HG02763 (cell line): ENCODE data around the gene DIP2A.

Experiments used
- ATAC-seq: cut with Tn5 transposase; IDR thresholded peaks from one replicate; pipeline ENCODE4 v1.9.1; 2021; ENCODE audit warnings: mild to moderate bottlenecking, moderate library complexity; ENCODE audit not compliant: unreplicated experiment

The DIP2A gene

DNA sequence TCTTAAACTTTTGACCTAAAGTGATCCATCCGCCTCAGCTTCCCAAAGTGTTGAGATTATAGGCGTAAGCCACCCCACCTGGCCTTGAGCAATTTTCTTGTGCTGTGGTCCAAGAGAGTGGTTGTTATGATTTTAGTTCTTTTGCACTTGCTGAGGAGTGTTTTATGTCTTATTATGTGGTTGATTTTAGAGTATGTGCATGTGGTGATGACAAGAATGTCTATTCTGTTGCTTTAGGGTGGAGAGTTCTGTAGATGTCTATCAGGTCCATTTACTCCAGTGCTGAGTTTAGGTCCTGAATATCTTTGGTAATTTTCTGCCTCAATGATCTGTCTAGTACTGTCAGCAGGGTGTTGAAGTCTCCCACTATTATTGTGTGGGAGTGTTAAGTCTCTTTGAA, 157.4 kb downstream of the DIP2A start:
- no peak for ATAC-seq

DNA sequence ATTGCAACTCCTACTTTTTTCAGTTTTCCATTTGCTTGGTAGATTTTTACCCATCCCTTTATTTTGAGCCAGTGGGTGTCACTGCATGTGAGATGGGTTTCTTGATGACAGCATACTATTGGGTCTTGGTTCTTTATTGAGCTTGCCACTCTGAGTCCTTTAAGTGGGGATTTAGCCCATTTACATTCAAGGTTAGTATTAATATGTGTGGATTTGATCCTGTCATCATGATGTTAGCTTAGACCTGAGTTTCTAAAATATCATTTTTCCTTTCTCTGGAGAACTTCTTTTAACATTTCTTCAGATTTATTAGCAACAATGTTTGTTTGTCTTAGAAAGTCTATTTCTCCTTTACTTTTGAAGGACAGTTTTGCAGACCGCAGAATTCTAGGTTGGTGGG, 158.0 kb downstream of the DIP2A start:
- ATAC-seq, result no peak

DNA sequence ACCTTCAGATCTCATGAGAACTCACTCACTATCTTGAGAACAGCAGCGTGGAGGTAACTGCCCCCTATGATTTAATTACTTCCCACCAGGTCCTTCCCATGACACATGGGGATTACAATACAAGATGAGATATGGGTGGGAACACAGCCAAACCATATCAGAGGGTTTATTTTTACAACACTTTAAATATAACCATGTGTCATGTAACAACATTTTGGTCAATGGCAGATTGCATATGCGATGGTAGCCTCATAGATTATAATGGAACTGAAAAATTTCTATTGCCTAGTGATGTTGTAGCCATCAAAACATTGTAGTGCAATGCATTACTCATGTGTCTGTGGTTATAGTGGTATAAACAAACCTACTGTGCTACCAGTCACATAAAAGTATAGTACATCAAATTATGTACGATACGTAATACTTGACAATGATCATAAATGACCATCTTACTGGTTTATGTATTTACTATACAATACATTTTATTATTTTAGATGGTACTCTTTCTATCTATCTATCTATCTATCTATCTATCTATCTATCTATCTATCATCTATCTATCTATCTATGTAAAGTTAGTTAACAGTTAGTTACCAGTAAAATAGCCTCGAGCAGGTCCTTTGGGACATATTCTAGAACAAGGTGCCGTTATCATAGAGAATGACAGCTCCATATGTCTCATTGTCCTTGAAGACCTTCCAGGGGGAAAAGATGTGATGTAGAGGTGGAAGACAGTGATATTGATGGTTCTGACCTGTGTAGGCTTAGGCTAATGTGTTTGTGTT, 158.8 kb downstream of the DIP2A start:
- no peak for ATAC-seq

DNA sequence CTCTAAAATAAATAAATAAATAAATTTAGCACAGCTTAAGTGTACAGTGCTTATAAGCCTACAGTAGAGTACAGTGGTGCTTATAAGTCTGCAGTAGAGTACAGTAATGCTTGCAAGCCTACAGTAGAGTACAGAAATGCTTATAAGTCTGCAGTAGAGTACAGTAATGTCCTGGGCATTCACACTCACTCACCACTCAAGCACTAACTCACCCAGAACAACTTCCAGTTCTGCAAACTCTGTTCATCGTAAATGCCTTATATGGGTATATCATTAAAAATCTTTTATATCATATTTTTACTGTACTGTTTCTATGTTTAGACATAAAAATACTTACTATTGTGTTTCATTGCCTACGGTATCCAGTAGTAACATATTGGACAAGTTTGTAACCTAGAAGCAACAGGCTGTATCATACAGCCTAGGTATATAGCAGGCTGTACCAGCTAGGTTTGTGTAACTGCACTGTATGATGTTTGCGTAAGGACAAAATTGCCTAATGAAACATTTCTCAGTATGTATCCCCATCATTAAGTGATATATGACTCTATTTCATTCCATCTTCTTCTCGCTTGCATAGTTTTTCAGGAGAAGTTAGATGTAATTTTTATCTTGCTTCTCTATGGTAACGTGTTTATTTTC, 160.2 kb downstream of the DIP2A start:
- ATAC-seq, result no peak
